Measurements from ENCODE around the gene MRGPRD.

The MRGPRD gene

GRCh38 chr11:68934321-68934645 lies 46.5 kb downstream of the MRGPRD start:
- TF ChIP-seq ZNF274 (IDR thresholded peaks at IDR 0.05; ENCODE audit: low read depth, low read length): no peak

DNA sequence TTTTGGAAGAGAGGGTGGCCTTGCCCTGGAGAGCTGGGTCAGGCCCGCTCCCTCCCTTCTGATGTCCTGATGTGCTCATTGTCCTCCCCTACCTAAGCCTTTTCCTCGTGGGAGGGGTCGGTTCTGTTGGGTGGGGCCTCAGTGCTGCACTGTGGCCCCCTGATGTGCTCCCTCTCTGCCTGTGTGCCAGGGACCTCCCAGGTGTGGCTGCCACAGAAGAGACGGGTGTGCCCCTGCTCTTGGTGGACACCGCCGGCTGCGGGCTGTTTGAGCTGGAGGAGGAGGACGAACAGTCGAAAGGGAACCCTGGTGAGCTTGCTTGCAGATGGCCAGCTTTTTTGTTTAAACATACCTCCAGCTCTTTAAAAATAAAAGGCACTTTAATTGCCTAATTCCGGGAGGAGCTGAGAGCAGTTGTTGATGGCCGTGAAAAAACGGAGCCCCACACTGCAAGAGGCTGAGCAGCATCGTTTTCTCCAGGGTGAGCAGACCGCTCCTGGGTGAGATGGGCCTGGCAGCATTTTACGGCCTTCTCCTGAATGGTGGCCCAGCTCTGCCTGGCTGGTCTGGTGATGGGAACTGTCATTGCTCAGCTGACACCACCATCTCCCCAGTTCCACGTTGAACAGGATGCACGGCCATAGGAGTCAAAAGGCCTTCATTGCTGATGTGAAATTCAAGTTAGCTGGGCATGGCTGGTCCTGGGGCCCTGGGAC lies 47.0 kb downstream of the MRGPRD start:
- no peak for TF ChIP-seq ZNF274 (IDR thresholded peaks at IDR 0.05; ENCODE audit: low read depth, low read length)
- H3K4me3 ChIP-seq (ENCODE audit: low read length): no peak overlapping the region

More at GRCh38 chr11:68934321-68934645, 46.5 kb downstream of the MRGPRD start:
- H3K4me3 ChIP-seq (ENCODE audit: low read length): no peak overlapping the region

DNA sequence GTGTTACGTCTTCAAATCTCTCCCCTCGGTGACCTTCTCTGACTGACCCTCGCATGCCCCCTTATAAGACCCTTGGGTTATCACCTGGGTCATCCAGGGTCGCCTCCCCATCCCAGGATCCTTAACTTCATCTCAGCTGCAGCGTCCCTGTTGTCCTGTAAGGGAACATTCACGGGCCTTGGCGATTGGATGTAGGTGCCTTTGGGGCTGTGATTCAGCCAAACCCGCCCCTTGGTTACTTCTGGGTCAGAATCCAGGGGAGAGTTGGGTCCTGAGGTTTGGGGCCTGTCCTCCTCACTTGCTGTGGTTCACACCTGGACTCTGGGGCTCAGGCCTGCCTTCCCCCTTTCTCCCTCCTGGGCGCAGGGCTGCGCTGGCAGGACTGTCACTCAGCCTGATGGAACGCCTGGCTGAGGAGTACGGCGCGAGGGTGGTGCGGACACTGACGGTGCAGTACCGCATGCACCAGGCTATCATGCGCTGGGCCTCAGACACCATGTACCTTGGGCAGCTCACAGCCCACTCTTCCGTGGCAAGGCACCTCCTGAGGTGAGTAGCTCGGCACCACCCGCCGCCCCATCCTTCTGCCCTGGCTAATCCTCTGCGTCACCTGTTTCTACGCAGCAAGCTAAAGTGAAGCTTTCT lies 47.7 kb downstream of the MRGPRD start:
- H3K4me3 ChIP-seq (ENCODE audit: low read length): no peak overlapping the region
- TF ChIP-seq ZNF274 (IDR thresholded peaks at IDR 0.05; ENCODE audit: low read depth, low read length): no peak

DNA sequence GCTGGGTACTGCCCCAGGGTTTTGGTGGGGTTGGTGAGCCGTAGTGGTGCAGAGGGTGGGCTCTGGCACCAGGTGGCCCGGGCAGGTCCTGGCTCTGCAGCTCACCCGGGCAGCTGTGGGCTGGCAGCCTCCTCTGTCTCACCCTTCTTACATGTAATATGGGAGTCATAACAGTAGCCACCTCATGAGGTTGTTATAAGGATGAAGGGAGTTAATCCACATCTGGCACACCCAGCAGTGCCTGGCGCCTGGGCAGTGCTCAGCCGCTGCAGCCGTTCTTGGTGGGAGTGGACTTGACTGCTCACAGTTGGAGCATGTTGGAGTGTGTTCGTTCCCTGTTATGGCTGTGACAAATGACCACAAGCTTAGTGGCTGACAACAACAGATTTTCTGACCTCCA lies 48.4 kb downstream of the MRGPRD start:
- TF ChIP-seq ZNF274 (IDR thresholded peaks at IDR 0.05; ENCODE audit: low read depth, low read length): no peak
- no peak overlapping the region for H3K4me3 ChIP-seq (ENCODE audit: low read length)

- no peak for TF ChIP-seq ZNF274 (IDR thresholded peaks at IDR 0.05; ENCODE audit: low read depth, low read length)
- H3K4me3 ChIP-seq (ENCODE audit: low read length): no peak overlapping the region
These were observed 48.9 kb downstream of the MRGPRD start for GRCh38 chr11:68931911-68932310.

- no peak for TF ChIP-seq ZNF274 (IDR thresholded peaks at IDR 0.05; ENCODE audit: low read depth, low read length)
- H3K4me3 ChIP-seq (ENCODE audit: low read length): no peak overlapping the region
These were observed 49.6 kb downstream of the MRGPRD start for GRCh38 chr11:68930991-68931855.
